PC-9 (cell line): ENCODE results near the gene GPR26. TPM values are rescaled to one million over a fixed set of nuclear protein-coding genes. Genes with fewer than 3 reads are reported as not detected.

Experiments
- BruUV-seq: library from RNA; stranded (reverse); fragments of 400-500 nt; replicated peaks from 2 replicates; lab custom pipeline; 2021; lab: Mats Ljungman, UMichigan
- CTCF ChIA-PET: fragments of 300-600 bp; sonication (Branson Sonifier 250); formaldehyde crosslinking; loops from one replicate; lab custom pipeline; 2022; ENCODE audit warnings: antibody characterized with exemption; lab: Charles Lee
- POLR2A ChIA-PET: fragments of 300-600 bp; sonication (Branson Sonifier 250); formaldehyde crosslinking; loops from one replicate; lab custom pipeline; 2022; ENCODE audit warnings: antibody characterized with exemption; ENCODE audit not compliant: unreplicated experiment; lab: Charles Lee
- DNase-seq, 2 experiments: peaks; one replicate each; pipeline versions ENCODE4 v3.0.0 to v3.0.0-alpha.2; 2015 to 2022; ENCODE audit warnings: mixed read lengths in 1 of 2
- H2AFZ ChIP-seq: fragments of 200-600 bp; sonication (generic); 2 replicates; pipeline ENCODE4 v1.8.1; 2017; ENCODE audit warnings: antibody characterized with exemption
- H3F3A ChIP-seq: fragments of 200-600 bp; sonication (generic); 2 replicates; pipeline ENCODE4 v1.8.1; 2017; ENCODE audit warnings: antibody characterized with exemption, mild to moderate bottlenecking, low read depth; ENCODE audit not compliant: insufficient read depth
- H3K27ac ChIP-seq: fragments of 200-600 bp; sonication (generic); 2 replicates; pipeline ENCODE4 v1.6.1; 2016; ENCODE audit warnings: mixed run types
- H3K27me3 ChIP-seq: fragments of 200-600 bp; sonication (generic); 2 replicates; pipeline ENCODE4 v1.6.1; 2016; ENCODE audit warnings: low read depth, mixed run types; ENCODE audit not compliant: insufficient read depth
- H3K36me3 ChIP-seq: fragments of 200-600 bp; sonication (generic); 2 replicates; pipeline ENCODE4 v1.6.1; 2016; ENCODE audit warnings: low read depth, mixed run types
- H3K4me1 ChIP-seq: fragments of 200-600 bp; sonication (generic); replicated peaks from 2 replicates; pipeline ENCODE4 v1.6.1; 2016; ENCODE audit warnings: mixed run types; ENCODE audit not compliant: insufficient read depth
- H3K4me2 ChIP-seq: fragments of 200-600 bp; sonication (generic); 2 replicates; pipeline ENCODE4 v1.6.1; 2017; ENCODE audit warnings: mixed run types
- H3K4me3 ChIP-seq: fragments of 200-600 bp; sonication (generic); 2 replicates; pipeline ENCODE4 v1.6.1; 2016; ENCODE audit warnings: mixed run types
- H3K79me2 ChIP-seq: fragments of 200-600 bp; sonication (generic); 2 replicates; pipeline ENCODE4 v1.6.1; 2017; ENCODE audit warnings: low read depth, mixed run types
- H3K9me2 ChIP-seq: fragments of 200-600 bp; sonication (generic); 2 replicates; pipeline ENCODE4 v1.8.1; 2017; ENCODE audit warnings: mild to moderate bottlenecking; ENCODE audit not compliant: insufficient read depth
- H3K9me3 ChIP-seq: fragments of 200-600 bp; sonication (generic); 2 replicates; pipeline ENCODE4 v1.8.1; 2016; ENCODE audit warnings: low read depth; ENCODE audit not compliant: insufficient read depth
- H4K20me1 ChIP-seq: fragments of 200-600 bp; sonication (generic); 2 replicates; pipeline ENCODE4 v1.8.1; 2017; ENCODE audit not compliant: insufficient read depth
- CTCF ChIP-seq: fragments of 200-600 bp; sonication (generic); conservative IDR thresholded peaks from 2 replicates; pipeline ENCODE4 v1.6.1; 2017; ENCODE audit warnings: mixed run types, antibody characterized with exemption, mild to moderate bottlenecking, moderate library complexity
- EZH2 ChIP-seq: fragments of 200-600 bp; sonication (generic); IDR thresholded peaks from 2 replicates; pipeline ENCODE4 v1.8.0; 2017; ENCODE audit warnings: antibody characterized with exemption, low read depth
- intact Hi-C: fragments of 100-400 bp; cut with micrococcal nuclease; formaldehyde crosslinking; loops from one replicate; pipeline ENCODE4 v1.10.0; 2022; ENCODE audit not compliant: unreplicated experiment
- total RNA-seq: library from RNA; stranded (reverse); gene quantifications from 2 replicates; pipeline ENCODE4 v1.2.3, GENCODE V29; 2021

The GPR26 gene
- total RNA-seq, 1 experiment from 2014 or later: not detected

GRCh38 chr10:123741146-123741545 is 75.0 kb downstream of the GPR26 start:
- ChIA-PET POLR2A (no interaction called here), CTCF (no interaction called here)
- no peaks in the 10 kb centered on the region for H3K4me1 ChIP-seq

GRCh38 chr10:123741711-123742110 is 75.6 kb downstream of the GPR26 start:
- ChIA-PET POLR2A (no interaction called here), CTCF (no interaction called here)
- Histone ChIP-seq H3K27me3 (peaks cover 25% of the 10 kb centered on the region), H3K4me1 (no peaks in the 10 kb centered on the region), H3K36me3 (no peaks in the 10 kb centered on the region), H3K9me2 (no peaks in the 10 kb centered on the region), H3F3A (no peaks in the 10 kb centered on the region), H3K27ac (no peak overlapping the region), H3K4me2 (no peak overlapping the region), H3K79me2 (no peaks in the 10 kb centered on the region), H4K20me1 (no peaks in the 10 kb centered on the region), H3K4me3 (no peak overlapping the region), H2AFZ (no peak overlapping the region), H3K9me3 (no peaks in the 10 kb centered on the region)
- intact Hi-C loops: no loop called here
- TF ChIP-seq EZH2 (no peak), CTCF (no peak)
- DNase-seq: no peak
- BruUV-seq: no TSS peak

More at GRCh38 chr10:123741146-123741545, 75.0 kb downstream of the GPR26 start:
- H3K36me3 ChIP-seq: no peaks in the 10 kb centered on the region
- no peak overlapping the region for H2AFZ ChIP-seq
- H3K4me3 ChIP-seq: no peak overlapping the region
- H3F3A ChIP-seq: no peaks in the 10 kb centered on the region
- no peaks in the 10 kb centered on the region for H3K9me3 ChIP-seq
- DNase-seq: no peak
- H3K9me2 ChIP-seq: no peaks in the 10 kb centered on the region
- H4K20me1 ChIP-seq: no peaks in the 10 kb centered on the region
- peaks cover 22% of the 10 kb centered on the region for H3K27me3 ChIP-seq
- no peak overlapping the region for H3K4me2 ChIP-seq
- no peaks in the 10 kb centered on the region for H3K79me2 ChIP-seq
- no peak overlapping the region for H3K27ac ChIP-seq
- intact Hi-C loops: no loop called here
- BruUV-seq: no TSS peak
- TF ChIP-seq EZH2 (no peak), CTCF (no peak)

- TF ChIP-seq CTCF (no peak), EZH2 (no peak)
- Histone ChIP-seq H3K9me2 (no peaks in the 10 kb centered on the region), H3F3A (no peaks in the 10 kb centered on the region), H3K27me3 (peaks cover 28% of the 10 kb centered on the region), H4K20me1 (no peaks in the 10 kb centered on the region), H3K9me3 (no peaks in the 10 kb centered on the region), H3K4me1 (no peaks in the 10 kb centered on the region), H2AFZ (no peak overlapping the region), H3K36me3 (no peaks in the 10 kb centered on the region), H3K4me3 (no peak overlapping the region), H3K79me2 (no peaks in the 10 kb centered on the region), H3K27ac (no peak overlapping the region), H3K4me2 (no peak overlapping the region)
- DNase-seq: no peak
- no TSS peak for BruUV-seq
- intact Hi-C loops: no loop called here
- ChIA-PET CTCF (no interaction called here), POLR2A (no interaction called here)
Observed at GRCh38 chr10:123742751-123743440, 76.7 kb downstream of the GPR26 start.
